ENCODE results near the gene TBX2. TPM values are rescaled to one million over a fixed set of nuclear protein-coding genes. Genes with fewer than 3 reads are reported as not detected.
A peak's percentile ranks its signal among the peaks of the same experiment; 100 is the strongest.

TBX2 gene
- total RNA-seq, 1 donor from 2014 or later: 8.6 TPM

- Mint-ChIP-seq H3K27me3 (ENCODE audit: low read depth) (no peaks in the 10 kb centered on the region), H3K9me3 (ENCODE audit: low read depth) (no peaks in the 10 kb centered on the region), H3K4me3 (ENCODE audit: unreplicated experiment) (peak overlapping the region; percentile 70), H3K4me1 (ENCODE audit: low read depth) (peaks cover 29% of the 10 kb centered on the region), H3K27ac (ENCODE audit: unreplicated experiment) (peak overlapping the region; percentile 49), H3K36me3 (ENCODE audit: low read depth) (no peaks in the 10 kb centered on the region)
- peak; percentile 100 for TF ChIP-seq CTCF (IDR thresholded peaks at IDR 0.05)
- DNase-seq (ENCODE audit: low spot score): peak; percentile 93
These were observed 12.7 kb downstream of the TBX2 start for GRCh38 chr17:61412143-61412859.

- peak overlapping the region; percentile 70 for H3K4me3 Mint-ChIP-seq (ENCODE audit: unreplicated experiment)
- no peaks in the 10 kb centered on the region for H3K9me3 Mint-ChIP-seq (ENCODE audit: low read depth)
- H3K27me3 Mint-ChIP-seq (ENCODE audit: low read depth): no peaks in the 10 kb centered on the region
- no peak for TF ChIP-seq CTCF (IDR thresholded peaks at IDR 0.05)
- no peaks in the 10 kb centered on the region for H3K36me3 Mint-ChIP-seq (ENCODE audit: low read depth)
- peak; percentile 63 for DNase-seq (ENCODE audit: low spot score)
- H3K27ac Mint-ChIP-seq (ENCODE audit: unreplicated experiment): peak overlapping the region; percentile 32
- H3K4me1 Mint-ChIP-seq (ENCODE audit: low read depth): peaks cover 29% of the 10 kb centered on the region
These were observed 13.4 kb downstream of the TBX2 start for GRCh38 chr17:61412860-61413660.

GRCh38 chr17:61413661-61414126 is 14.1 kb downstream of the TBX2 start:
- Mint-ChIP-seq H3K4me1 (ENCODE audit: low read depth) (peaks cover 29% of the 10 kb centered on the region), H3K4me3 (ENCODE audit: unreplicated experiment) (peak overlapping the region; percentile 70), H3K27ac (ENCODE audit: unreplicated experiment) (no peak overlapping the region), H3K36me3 (ENCODE audit: low read depth) (no peaks in the 10 kb centered on the region), H3K9me3 (ENCODE audit: low read depth) (no peaks in the 10 kb centered on the region), H3K27me3 (ENCODE audit: low read depth) (no peaks in the 10 kb centered on the region)
- no peak for DNase-seq (ENCODE audit: low spot score)
- TF ChIP-seq CTCF (IDR thresholded peaks at IDR 0.05): no peak

- H3K4me1 Mint-ChIP-seq (ENCODE audit: low read depth): peaks cover 27% of the 10 kb centered on the region
- no peak for TF ChIP-seq CTCF (IDR thresholded peaks at IDR 0.05)
- DNase-seq (ENCODE audit: low spot score): peak; percentile 75
- H3K4me3 Mint-ChIP-seq (ENCODE audit: unreplicated experiment): no peak overlapping the region
- no peaks in the 10 kb centered on the region for H3K36me3 Mint-ChIP-seq (ENCODE audit: low read depth)
- H3K9me3 Mint-ChIP-seq (ENCODE audit: low read depth): no peaks in the 10 kb centered on the region
- H3K27me3 Mint-ChIP-seq (ENCODE audit: low read depth): no peaks in the 10 kb centered on the region
- no peak overlapping the region for H3K27ac Mint-ChIP-seq (ENCODE audit: unreplicated experiment)
These were observed 14.7 kb downstream of the TBX2 start for GRCh38 chr17:61414141-61414935.

- no peaks in the 10 kb centered on the region for H3K9me3 Mint-ChIP-seq (ENCODE audit: low read depth)
- no peak for DNase-seq (ENCODE audit: low spot score)
- H3K4me1 Mint-ChIP-seq (ENCODE audit: low read depth): peaks cover 25% of the 10 kb centered on the region
- H3K27ac Mint-ChIP-seq (ENCODE audit: unreplicated experiment): no peak overlapping the region
- H3K4me3 Mint-ChIP-seq (ENCODE audit: unreplicated experiment): no peak overlapping the region
- no peaks in the 10 kb centered on the region for H3K36me3 Mint-ChIP-seq (ENCODE audit: low read depth)
- no peak for TF ChIP-seq CTCF (IDR thresholded peaks at IDR 0.05)
- H3K27me3 Mint-ChIP-seq (ENCODE audit: low read depth): no peaks in the 10 kb centered on the region
These were observed 15.3 kb downstream of the TBX2 start for GRCh38 chr17:61414936-61415251.
